T-helper 22 cell (primary cell): ENCODE results near the gene NBPF6.
"Not testable (repeated sequence)": the region's sequence is repeated elsewhere in the genome, so short reads cannot be mapped to it uniquely, and the experiment has no call there.

ENCODE experiments used
- DNase-seq: peaks from one replicate; pipeline ENCODE4 v3.0.0-alpha.2; 2020; ENCODE audit warnings: low read depth

The NBPF6 gene

DNA sequence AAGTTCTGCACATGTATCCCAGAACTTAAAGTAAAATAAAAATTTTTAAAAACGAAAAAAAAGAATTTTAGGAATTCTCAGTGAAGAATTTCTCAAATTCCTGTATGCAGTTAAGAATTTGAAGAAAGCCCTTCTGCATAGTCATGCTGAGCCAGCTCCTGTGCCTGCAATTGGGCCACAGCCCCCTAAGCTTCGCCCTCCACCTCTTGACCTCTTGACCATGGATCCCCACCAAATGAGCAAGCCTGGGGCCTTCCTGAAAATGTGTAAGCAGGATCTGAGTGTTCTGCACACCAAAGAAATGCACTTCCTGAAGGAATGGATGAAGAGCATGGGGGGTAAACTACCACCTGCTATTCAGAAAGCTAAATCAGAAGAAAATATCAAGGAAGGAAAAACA, 52.0 kb downstream of the NBPF6 start:
- no peak for DNase-seq

DNA sequence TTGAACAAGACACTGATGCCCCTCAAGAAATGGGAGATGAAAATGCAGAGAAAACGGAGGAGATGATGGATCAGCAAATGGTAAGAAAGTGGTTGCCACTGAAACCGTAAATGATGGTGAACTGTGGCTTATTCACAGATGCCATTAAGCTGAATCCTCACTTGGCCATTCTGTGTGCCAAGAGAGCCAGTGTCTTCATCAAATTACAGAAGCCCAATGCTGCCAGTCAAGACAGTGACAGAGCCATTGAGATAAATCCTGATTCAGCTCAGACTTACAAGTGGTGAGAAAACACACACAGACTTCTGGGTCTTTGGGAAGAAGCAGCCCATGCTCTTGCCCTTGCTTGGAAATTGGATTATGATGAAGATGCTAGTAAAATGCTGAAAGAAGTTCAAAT, 52.5 kb downstream of the NBPF6 start:
- no peak for DNase-seq

DNA sequence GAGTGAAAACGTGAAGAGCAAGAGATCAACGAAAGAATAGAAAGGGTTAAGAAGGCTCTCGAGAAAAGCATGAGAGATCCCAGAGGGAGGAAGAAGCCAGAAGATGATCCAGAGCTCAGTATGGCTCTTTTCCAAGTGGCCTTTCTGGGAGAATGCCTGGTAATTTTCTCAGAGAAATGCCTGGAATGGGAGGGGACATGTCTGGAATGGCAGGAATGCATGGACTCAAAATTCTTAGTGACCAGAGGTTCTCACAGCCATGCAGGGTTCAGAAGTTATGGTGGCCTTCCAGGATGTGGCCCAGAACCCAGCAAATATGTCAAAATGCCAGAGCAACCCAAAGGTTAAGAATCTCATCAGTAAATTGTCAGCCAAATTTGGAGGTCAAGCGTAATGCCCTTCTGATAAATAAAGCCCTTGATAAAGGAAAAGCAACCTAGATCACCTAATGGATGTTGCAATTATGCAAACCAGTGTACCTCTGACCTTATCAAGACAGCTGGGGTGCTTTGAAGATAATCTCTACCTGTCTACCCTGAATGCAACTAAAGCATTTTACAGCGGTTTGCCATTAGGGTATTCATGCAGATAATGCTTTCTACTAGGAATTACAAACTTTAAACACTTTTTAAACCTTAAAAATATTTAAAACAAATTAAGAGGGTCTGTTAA, 53.1 kb downstream of the NBPF6 start:
- no peak for DNase-seq

- no peak for DNase-seq
Measured at GRCh38 chr1:108504447-108504846, 54.3 kb downstream of the NBPF6 start.

DNA sequence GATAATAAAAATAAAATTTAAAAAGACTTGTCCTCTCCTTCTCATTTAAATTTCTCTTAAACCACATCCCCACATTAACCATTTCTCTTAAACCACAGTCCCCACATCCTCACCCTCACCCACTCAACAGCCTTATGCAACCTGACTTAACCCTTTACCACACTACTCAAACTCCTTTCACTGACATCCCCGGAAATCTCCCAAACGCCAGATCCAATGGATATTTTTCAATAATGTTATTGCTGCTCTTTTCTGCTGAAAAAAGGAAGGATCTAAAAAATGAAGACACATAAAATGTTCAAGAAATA, 55.6 kb downstream of the NBPF6 start:
- no peak for DNase-seq

DNA sequence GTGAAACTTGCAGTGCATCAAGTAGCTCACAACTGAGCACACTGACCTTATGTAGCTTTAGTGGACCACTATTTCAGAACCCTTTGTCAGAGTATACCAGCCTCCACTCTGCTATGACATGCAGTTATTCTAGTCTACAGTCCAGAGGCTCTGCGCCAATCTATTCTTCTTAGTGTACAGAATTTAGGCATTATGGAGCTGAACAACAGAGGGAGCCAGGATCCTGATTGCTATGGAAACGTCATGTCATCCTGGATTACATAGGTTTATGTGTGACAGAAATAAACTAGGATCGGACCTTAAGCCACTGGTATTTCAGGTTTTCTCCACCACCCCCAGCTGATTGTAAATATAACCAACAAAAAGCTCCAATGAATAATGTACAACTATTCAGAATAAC, 61.6 kb downstream of the NBPF6 start:
- no peak for DNase-seq

- DNase-seq: no peak
Measured at GRCh38 chr1:108512239-108513043, 62.3 kb downstream of the NBPF6 start.

DNA sequence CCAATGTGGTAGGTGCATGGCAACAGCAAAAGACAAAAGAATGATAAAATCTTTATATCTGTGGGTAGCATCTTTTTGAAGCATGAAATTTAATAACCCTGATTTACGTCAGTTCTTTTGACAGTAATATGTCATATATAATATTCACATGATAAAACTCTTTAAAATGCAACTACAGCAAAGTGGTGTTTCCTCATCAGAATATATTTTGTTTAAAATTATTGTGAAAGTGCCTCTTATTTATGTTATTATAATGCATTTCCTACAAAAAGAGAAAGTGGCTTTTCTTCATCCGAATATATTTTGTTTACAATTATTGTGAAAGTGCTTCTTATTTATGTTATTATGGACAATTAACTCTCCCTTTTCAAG, 62.9 kb downstream of the NBPF6 start:
- DNase-seq: no peak

DNA sequence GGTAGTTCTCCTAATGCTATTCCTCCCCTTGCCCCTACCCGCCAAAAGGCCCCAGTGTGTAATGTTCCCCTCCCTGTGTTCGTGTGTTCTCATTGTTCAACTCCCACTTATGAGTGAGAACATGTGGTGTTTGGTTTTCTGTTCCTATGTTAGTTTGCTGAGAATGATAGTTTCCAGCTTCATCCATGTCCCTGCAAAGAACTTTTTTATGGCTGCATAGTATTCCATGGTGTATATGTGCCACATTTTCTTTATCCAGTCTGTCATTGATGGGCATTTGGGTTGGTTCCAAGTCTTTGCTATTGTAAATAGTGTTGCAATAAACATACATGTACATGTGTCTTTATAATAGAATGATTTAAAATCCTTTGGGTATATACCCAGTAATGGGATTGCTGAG, 63.8 kb downstream of the NBPF6 start:
- not testable (repeated sequence) for DNase-seq

DNA sequence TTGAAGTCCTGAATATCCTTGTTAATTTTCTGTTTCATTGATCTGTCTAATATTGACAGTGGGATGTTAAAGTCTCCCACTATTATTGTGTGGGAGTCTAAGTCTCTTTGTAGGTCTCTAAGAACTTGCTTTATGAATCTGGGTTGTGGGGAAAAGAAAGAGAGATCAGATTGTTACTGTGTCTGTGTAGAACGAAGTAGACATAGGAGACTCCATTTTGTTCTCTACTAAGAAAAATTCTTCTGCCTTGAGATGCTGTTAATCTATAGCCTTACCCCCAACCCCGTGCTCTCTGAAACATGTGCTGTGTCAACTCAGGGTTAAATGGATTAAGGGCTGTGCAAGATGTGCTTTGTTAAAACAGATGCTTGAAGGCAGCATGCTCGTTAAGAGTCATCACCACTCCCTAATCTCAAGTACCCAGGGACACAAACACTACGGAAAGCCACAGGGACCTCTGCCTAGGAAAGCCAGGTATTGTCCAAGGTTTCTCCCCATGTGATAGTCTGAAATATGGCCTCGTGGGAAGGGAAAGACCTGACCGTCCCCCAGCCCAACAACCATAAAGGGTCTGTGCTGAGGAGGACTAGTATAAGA, 67.3 kb downstream of the NBPF6 start:
- not testable (repeated sequence) for DNase-seq
